ENCODE results near the gene PPT1. TPM values are rescaled to one million over a fixed set of nuclear protein-coding genes. Genes with fewer than 3 reads are reported as not detected.

Gene PPT1
- total RNA-seq, 1 experiment from 2014 or later = 57.9 TPM

- DNase-seq (ENCODE audit: low read depth) = peak; percentile 47
Measured at GRCh38 chr1:40030528-40031135, 66.4 kb downstream of the PPT1 start.

GRCh38 chr1:40029608-40030007 lies 67.4 kb downstream of the PPT1 start:
- DNase-seq (ENCODE audit: low read depth) = no peak

- DNase-seq (ENCODE audit: low read depth) = no peak
Measured at GRCh38 chr1:40027647-40028046, 69.4 kb downstream of the PPT1 start.

- DNase-seq (ENCODE audit: low read depth) = no peak
Measured at GRCh38 chr1:40024671-40025070, 72.4 kb downstream of the PPT1 start.

GRCh38 chr1:40023379-40023944 lies 73.6 kb downstream of the PPT1 start:
- DNase-seq (ENCODE audit: low read depth) = no peak

Other genes with a start within 250 kb of the PPT1 start
- 45.1 and 50.8 TPM in 2 replicates for gene TRIT1, start 213.7 kb downstream of the PPT1 start, total RNA-seq (2014; rRNA removed; shearing (Covaris generic))
- 1.5 TPM in 2 replicates for gene MYCL, start 195.3 kb downstream of the PPT1 start, total RNA-seq (2014; rRNA removed; shearing (Covaris generic))
- gene MFSD2A, start 142.1 kb downstream of the PPT1 start, total RNA-seq (2014; rRNA removed; shearing (Covaris generic)) = 12.7 and 12.8 TPM in 2 replicates
- gene CAP1, start 56.5 kb downstream of the PPT1 start, total RNA-seq (2014; rRNA removed; shearing (Covaris generic)) = 451 and 461 TPM in 2 replicates
- 10.0 and 15.8 TPM in 2 replicates for gene RLF, start 64.1 kb upstream of the PPT1 start, total RNA-seq (2014; rRNA removed; shearing (Covaris generic))
- gene TMCO2, start 150.7 kb upstream of the PPT1 start, total RNA-seq (2014; rRNA removed; shearing (Covaris generic)) = not detected in 2 replicates
- 67.4 and 72.9 TPM in 2 replicates for gene ZMPSTE24, start 161.0 kb upstream of the PPT1 start, total RNA-seq (2014; rRNA removed; shearing (Covaris generic))
- 1.7 and 2.5 TPM in 2 replicates for gene COL9A2, start 220.0 kb upstream of the PPT1 start, total RNA-seq (2014; rRNA removed; shearing (Covaris generic))

All from Daoy (cell line).